ENCODE results near the gene ALDH9A1. TPM values are rescaled to one million over a fixed set of nuclear protein-coding genes. Genes with fewer than 3 reads are reported as not detected.
A peak's percentile ranks its signal among the peaks of the same experiment; 100 is the strongest.

The ALDH9A1 gene
- total and polyA plus RNA-seq, 10 of the 15 experiments (the other 5 are each of a cell fraction or from before 2014, with no cell fraction given), result 25.7 to 106 (median 36.3) TPM

- ChIA-PET RAD21 (ENCODE audit: unreplicated experiment) (interaction anchor here (1.7 to 2.3 kb wide), 2 partner anchors 13 to 65 kb away, joined by 4 to 8 read pairs; partner anchors contain the start of gene ALDH9A1), SMC1A (ENCODE audit: uncharacterized antibody, unreplicated experiment) (interaction anchor here (0.9 to 1.8 kb wide), 5 partner anchors 15 to 65 kb away, joined by 3 to 5 read pairs (median 4); no protein-coding TSS in a partner anchor), CTCF (interaction anchor here (0.7 to 1.4 kb wide), 4 partner anchors 9 to 248 kb away, joined by 3 read pairs; no protein-coding TSS in a partner anchor), POLR2A (interaction anchor here (0.7 kb wide), 1 partner anchor 22 kb away, joined by 3 read pairs; no protein-coding TSS in a partner anchor)
- Histone ChIP-seq H3K4me1 (ENCODE audit: control insufficient read depth, insufficient read depth, low read length) (peaks cover 20% of the 10 kb centered on the region), H3K79me2 (ENCODE audit: control insufficient read depth, insufficient read depth, low read length) (peaks cover 6% of the 10 kb centered on the region), H3K4me2 (ENCODE audit: control insufficient read depth, insufficient read depth) (peak overlapping the region; percentile 94), H3K4me3 (peak overlapping the region; percentile 87), H3K36me3 (ENCODE audit: control insufficient read depth in 2 of 2, insufficient read depth in 2 of 2, low read length in 1 of 2) (no peaks in the 10 kb centered on the region), H3K9ac (ENCODE audit: control insufficient read depth, insufficient read depth, low read length) (no peak overlapping the region), H3K27ac (ENCODE audit: control insufficient read depth, insufficient read depth) (no peak overlapping the region), H4K20me1 (ENCODE audit: control insufficient read depth, insufficient read depth) (no peaks in the 10 kb centered on the region), H3K9me3 (replicated peaks; ENCODE audit: control insufficient read depth, insufficient read depth, low read length) (no peaks in the 10 kb centered on the region), H2AFZ (ENCODE audit: control insufficient read depth, low read depth, low read length) (no peak overlapping the region), H3K27me3 (replicated peaks in 1 of 2; ENCODE audit: control insufficient read depth in 2 of 2, insufficient read depth in 2 of 2, low read length in 1 of 2) (no peaks in the 10 kb centered on the region)
- in situ Hi-C loops (cut with MboI) (no loop called here), intact Hi-C loops (cut with micrococcal nuclease; ENCODE audit: unreplicated experiment) (loop anchor here (5.0 kb wide), 1 partner anchor 65 kb away; the partner anchor contains the start of gene ALDH9A1)
- no peak for TF ChIP-seq POLR2AphosphoS5 (IDR thresholded peaks at IDR 0.05; ENCODE audit: low read length)
- TF ChIP-seq BCLAF1 (IDR thresholded peaks at IDR 0.05), result no peak
- TF ChIP-seq NBN (IDR thresholded peaks at IDR 0.05), result no peak
- no peak for TF ChIP-seq TARDBP (IDR thresholded peaks at IDR 0.05; ENCODE audit: borderline replicate concordance)
- TF ChIP-seq, protein P1, sequence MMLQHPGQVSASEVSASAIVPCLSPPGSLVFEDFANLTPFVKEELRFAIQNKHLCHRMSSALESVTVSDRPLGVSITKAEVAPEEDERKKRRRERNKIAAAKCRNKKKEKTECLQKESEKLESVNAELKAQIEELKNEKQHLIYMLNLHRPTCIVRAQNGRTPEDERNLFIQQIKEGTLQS (IDR thresholded peaks at IDR 0.05; ENCODE audit: borderline replicate concordance, extremely low read depth, low read depth, low read length), result no peak
- no peak for TF ChIP-seq BRCA1 (IDR thresholded peaks at IDR 0.05; ENCODE audit: low read depth, low read length)
- no peak for TF ChIP-seq RAD21 (IDR thresholded peaks at IDR 0.05; ENCODE audit: insufficient read depth, low read depth, low read length)
- no peak for TF ChIP-seq SPI1 (IDR thresholded peaks at IDR 0.05; ENCODE audit: borderline replicate concordance, insufficient read depth, low read depth, low read length)
- no peak for TF ChIP-seq ZNF622 (IDR thresholded peaks at IDR 0.05)
- TF ChIP-seq EED (IDR thresholded peaks at IDR 0.05; ENCODE audit: low read depth), result no peak
- no peak for ATAC-seq
- DNase-seq (ENCODE audit: low read depth, low spot score), result no peak
- no TSS peak for BruUV-seq (replicated peaks)
- no peak for FAIRE-seq
- WGBS (ENCODE audit: insufficient coverage, insufficient replicate concordance, low lambda C conversion rate, missing lambda C conversion rate), result 75% methylated on average over 7 of the region's 7 CpGs
Measured at GRCh38 chr1:165632491-165632890, 65.9 kb downstream of the ALDH9A1 start.

All from GM12878 (cell line).